Nephron (organoid): Measurements from ENCODE around the gene CPHXL.

Experiments
- H3K27ac Mint-ChIP-seq, 3 experiments: 2 replicates each; pipeline ENCODE4 v1.8.0; 2020; ENCODE audit warnings: mixed read lengths in 3 of 3, mild to moderate bottlenecking in 2 of 3, moderate library complexity in 1 of 3
- H3K27me3 Mint-ChIP-seq: 2 replicates; pipeline ENCODE4 v1.8.0; 2021; ENCODE audit warnings: low read depth, mild to moderate bottlenecking, moderate library complexity, mixed read lengths
- H3K36me3 Mint-ChIP-seq: 2 replicates; pipeline ENCODE4 v1.8.0; 2020; ENCODE audit warnings: low read depth, mixed read lengths
- H3K4me1 Mint-ChIP-seq: 2 replicates; pipeline ENCODE4 v1.8.0; 2020; ENCODE audit warnings: mixed read lengths
- H3K4me3 Mint-ChIP-seq, 3 experiments: 2 replicates each; pipeline ENCODE4 v1.8.0; 2020; ENCODE audit warnings: mild to moderate bottlenecking in 3 of 3, mixed read lengths in 3 of 3, moderate library complexity in 2 of 3
- H3K9me3 Mint-ChIP-seq: 2 replicates; pipeline ENCODE4 v1.8.0; 2020; ENCODE audit warnings: mixed read lengths
- TF ChIP-seq, protein P1 (sequence below), 3 experiments: fragments of 200-600 bp; sonication (generic); IDR thresholded peaks; one replicate each; pipeline ENCODE4 v1.5.0; 2021; ENCODE audit warnings: antibody characterized with exemption in 3 of 3; ENCODE audit not compliant: unreplicated experiment in 3 of 3

The CPHXL gene

DNA sequence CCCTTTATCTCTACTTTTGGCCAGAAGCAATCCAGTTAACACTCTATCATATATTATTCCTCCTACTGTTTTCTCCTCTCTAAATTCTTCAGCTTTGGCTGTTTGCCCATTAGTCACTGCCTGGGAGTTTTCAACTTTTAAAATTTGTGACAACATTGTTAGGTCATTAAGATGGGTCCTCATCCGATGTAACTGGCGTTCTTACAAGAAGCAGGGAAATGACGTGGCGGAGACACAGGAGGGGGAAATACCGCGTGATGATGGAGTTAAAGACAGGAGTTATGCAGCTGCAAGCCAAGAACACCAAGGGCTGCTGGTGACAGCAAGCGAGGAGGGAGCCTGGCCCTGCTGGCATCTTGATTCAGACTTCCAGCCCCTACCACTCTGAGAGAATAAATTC is 34.8 kb upstream of the CPHXL start:
- Mint-ChIP-seq H3K4me1 (no peaks in the 10 kb centered on the region), H3K4me3 (no peak overlapping the region), H3K27me3 (no peaks in the 10 kb centered on the region), H3K36me3 (no peaks in the 10 kb centered on the region), H3K9me3 (no peaks in the 10 kb centered on the region), H3K27ac (no peak overlapping the region)
- TF ChIP-seq, protein P1, sequence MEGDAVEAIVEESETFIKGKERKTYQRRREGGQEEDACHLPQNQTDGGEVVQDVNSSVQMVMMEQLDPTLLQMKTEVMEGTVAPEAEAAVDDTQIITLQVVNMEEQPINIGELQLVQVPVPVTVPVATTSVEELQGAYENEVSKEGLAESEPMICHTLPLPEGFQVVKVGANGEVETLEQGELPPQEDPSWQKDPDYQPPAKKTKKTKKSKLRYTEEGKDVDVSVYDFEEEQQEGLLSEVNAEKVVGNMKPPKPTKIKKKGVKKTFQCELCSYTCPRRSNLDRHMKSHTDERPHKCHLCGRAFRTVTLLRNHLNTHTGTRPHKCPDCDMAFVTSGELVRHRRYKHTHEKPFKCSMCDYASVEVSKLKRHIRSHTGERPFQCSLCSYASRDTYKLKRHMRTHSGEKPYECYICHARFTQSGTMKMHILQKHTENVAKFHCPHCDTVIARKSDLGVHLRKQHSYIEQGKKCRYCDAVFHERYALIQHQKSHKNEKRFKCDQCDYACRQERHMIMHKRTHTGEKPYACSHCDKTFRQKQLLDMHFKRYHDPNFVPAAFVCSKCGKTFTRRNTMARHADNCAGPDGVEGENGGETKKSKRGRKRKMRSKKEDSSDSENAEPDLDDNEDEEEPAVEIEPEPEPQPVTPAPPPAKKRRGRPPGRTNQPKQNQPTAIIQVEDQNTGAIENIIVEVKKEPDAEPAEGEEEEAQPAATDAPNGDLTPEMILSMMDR (IDR thresholded peaks at IDR 0.05; ENCODE audit: unreplicated experiment in 3 of 3) = no peak

- no peaks in the 10 kb centered on the region for H3K4me1 Mint-ChIP-seq
- TF ChIP-seq, protein P1 (IDR thresholded peaks at IDR 0.05; ENCODE audit: unreplicated experiment in 3 of 3) = no peak
- H3K4me3 Mint-ChIP-seq = no peak overlapping the region
- no peaks in the 10 kb centered on the region for H3K36me3 Mint-ChIP-seq
- no peaks in the 10 kb centered on the region for H3K9me3 Mint-ChIP-seq
- no peaks in the 10 kb centered on the region for H3K27me3 Mint-ChIP-seq
- no peak overlapping the region for H3K27ac Mint-ChIP-seq
Observed at GRCh38 chr16:75760018-75760519, 33.8 kb upstream of the CPHXL start.

GRCh38 chr16:75758215-75758614 is 31.9 kb upstream of the CPHXL start:
- no peak overlapping the region for H3K4me3 Mint-ChIP-seq
- H3K36me3 Mint-ChIP-seq = no peaks in the 10 kb centered on the region
- H3K4me1 Mint-ChIP-seq = no peaks in the 10 kb centered on the region
- TF ChIP-seq, protein P1 (IDR thresholded peaks at IDR 0.05; ENCODE audit: unreplicated experiment in 3 of 3) = no peak
- no peak overlapping the region for H3K27ac Mint-ChIP-seq
- H3K9me3 Mint-ChIP-seq = no peaks in the 10 kb centered on the region
- H3K27me3 Mint-ChIP-seq = no peaks in the 10 kb centered on the region

- H3K4me1 Mint-ChIP-seq = no peaks in the 10 kb centered on the region
- no peak overlapping the region for H3K4me3 Mint-ChIP-seq
- no peaks in the 10 kb centered on the region for H3K36me3 Mint-ChIP-seq
- H3K27me3 Mint-ChIP-seq = no peaks in the 10 kb centered on the region
- H3K9me3 Mint-ChIP-seq = no peaks in the 10 kb centered on the region
- H3K27ac Mint-ChIP-seq = no peak overlapping the region
- TF ChIP-seq, protein P1 (IDR thresholded peaks at IDR 0.05; ENCODE audit: unreplicated experiment in 3 of 3) = no peak
Observed at GRCh38 chr16:75754141-75754540, 27.9 kb upstream of the CPHXL start.

DNA sequence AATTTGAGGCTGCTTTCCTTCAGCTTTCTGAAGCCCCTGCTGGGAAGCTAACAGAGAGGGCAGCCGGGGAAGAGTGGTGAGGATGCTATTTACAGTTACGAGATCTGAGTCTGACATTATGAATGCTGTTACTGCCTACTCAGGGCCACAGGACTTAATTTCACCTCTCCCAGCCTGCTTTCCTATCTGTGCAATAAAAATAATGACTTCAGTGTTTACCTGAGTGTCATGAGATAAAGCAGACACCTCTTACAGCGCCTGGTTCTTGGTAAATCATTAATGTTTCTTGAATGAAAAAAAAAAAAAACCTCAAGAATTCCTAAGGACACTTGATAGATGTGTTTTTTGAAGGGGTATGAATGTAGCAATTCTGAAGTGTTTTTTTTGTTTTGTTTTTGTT is 24.2 kb upstream of the CPHXL start:
- no peaks in the 10 kb centered on the region for H3K27me3 Mint-ChIP-seq

DNA sequence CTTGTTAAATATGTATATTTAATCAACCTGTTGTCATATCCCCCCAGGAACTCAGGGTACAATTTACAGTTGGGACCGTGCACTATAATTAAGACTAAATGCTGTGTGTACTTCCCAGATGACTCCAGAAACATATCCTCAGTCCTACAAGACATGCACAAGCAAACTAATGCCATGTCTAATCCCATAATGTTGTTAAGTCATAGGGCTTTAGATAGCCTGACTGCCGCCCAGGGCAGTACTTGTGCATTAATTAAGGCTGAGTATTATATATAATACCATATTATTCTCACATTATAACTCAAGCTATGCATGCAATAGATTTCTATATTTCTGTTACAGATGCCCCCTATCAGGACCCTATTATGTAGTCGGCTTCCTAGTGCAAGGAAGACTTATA is 20.1 kb upstream of the CPHXL start:
- TF ChIP-seq, protein P1 (IDR thresholded peaks at IDR 0.05; ENCODE audit: unreplicated experiment in 3 of 3) = no peak
- Mint-ChIP-seq H3K4me3 (no peak overlapping the region), H3K27me3 (no peaks in the 10 kb centered on the region), H3K36me3 (peaks cover 4% of the 10 kb centered on the region), H3K9me3 (peaks cover 21% of the 10 kb centered on the region), H3K27ac (no peak overlapping the region), H3K4me1 (no peaks in the 10 kb centered on the region)

More for the DNA sequence above, 24.2 kb upstream of the CPHXL start:
- no peak overlapping the region for H3K4me3 Mint-ChIP-seq
- H3K27ac Mint-ChIP-seq = peak overlapping the region in 1 of 3 experiments; percentile 61
- H3K36me3 Mint-ChIP-seq = no peaks in the 10 kb centered on the region
- H3K4me1 Mint-ChIP-seq = no peaks in the 10 kb centered on the region
- TF ChIP-seq, protein P1 (IDR thresholded peaks at IDR 0.05; ENCODE audit: unreplicated experiment in 3 of 3) = no peak
- H3K9me3 Mint-ChIP-seq = peaks cover 3% of the 10 kb centered on the region
